RWPE2 (cell line): ENCODE measurements around the gene EPHA2.

Experiments used
- ATAC-seq: fragments of 200-7000 bp; cut with Tn5 transposase; 3 replicates; pipeline ENCODE4 v1.9.1; 2021; ENCODE audit warnings: low read depth
- DNase-seq: peaks from one replicate; pipeline ENCODE4 v3.0.0-alpha.2; 2020; ENCODE audit warnings: low spot score
- H3K27ac ChIP-seq: fragments of 450-650 bp; 2 replicates; pipeline ENCODE4 v1.5.1; 2017; ENCODE audit warnings: mild to moderate bottlenecking; ENCODE audit not compliant: poor library complexity, severe bottlenecking
- H3K27me3 ChIP-seq: fragments of 250-450 bp; sonication (Bioruptor Pico); 2 replicates; pipeline ENCODE4 v1.5.1; 2021; ENCODE audit warnings: mild to moderate bottlenecking, moderate library complexity; ENCODE audit not compliant: insufficient read depth, poor library complexity, severe bottlenecking
- H3K36me3 ChIP-seq: fragments of 250-450 bp; sonication (Bioruptor Pico); 2 replicates; pipeline ENCODE4 v1.5.1; 2020; ENCODE audit warnings: low read depth, mild to moderate bottlenecking, moderate library complexity
- H3K4me1 ChIP-seq: fragments of 250-450 bp; sonication (Bioruptor Pico); 2 replicates; pipeline ENCODE4 v1.5.1; 2021; ENCODE audit warnings: mild to moderate bottlenecking, moderate library complexity; ENCODE audit not compliant: insufficient read depth, poor library complexity, severe bottlenecking
- H3K4me3 ChIP-seq: fragments of 250-450 bp; sonication (Bioruptor Pico); 2 replicates; pipeline ENCODE4 v1.5.1; 2021; ENCODE audit warnings: mild to moderate bottlenecking, moderate library complexity; ENCODE audit not compliant: severe bottlenecking
- H3K9me3 ChIP-seq: fragments of 250-450 bp; sonication (Bioruptor Pico); 2 replicates; pipeline ENCODE4 v1.5.1; 2021; ENCODE audit warnings: mild to moderate bottlenecking, moderate library complexity; ENCODE audit not compliant: severe bottlenecking
- CTCF ChIP-seq: fragments of 450-650 bp; IDR thresholded peaks from one replicate; pipeline ENCODE4 v1.5.1; 2017; ENCODE audit warnings: mild to moderate bottlenecking, moderate library complexity; ENCODE audit not compliant: poor library complexity, severe bottlenecking

Gene EPHA2

GRCh38 chr1:16202281-16203210 is 46.7 kb upstream of the EPHA2 start:
- TF ChIP-seq CTCF, result no peak
- no peak for DNase-seq
- ATAC-seq, result no peak
- no peaks in the 10 kb centered on the region for H3K36me3 ChIP-seq
- H3K27me3 ChIP-seq, result no peaks in the 10 kb centered on the region
- no peaks in the 10 kb centered on the region for H3K9me3 ChIP-seq
- no peak overlapping the region for H3K27ac ChIP-seq
- no peak overlapping the region for H3K4me3 ChIP-seq
- no peaks in the 10 kb centered on the region for H3K4me1 ChIP-seq

- H3K27ac ChIP-seq, result no peak overlapping the region
- DNase-seq (no peak), ATAC-seq (no peak)
- no peaks in the 10 kb centered on the region for H3K36me3 ChIP-seq
- H3K9me3 ChIP-seq, result no peaks in the 10 kb centered on the region
- H3K4me1 ChIP-seq, result no peaks in the 10 kb centered on the region
- no peaks in the 10 kb centered on the region for H3K27me3 ChIP-seq
- TF ChIP-seq CTCF, result no peak
- H3K4me3 ChIP-seq, result no peak overlapping the region
Observed at GRCh38 chr1:16199700-16200099, 43.8 kb upstream of the EPHA2 start.

DNA sequence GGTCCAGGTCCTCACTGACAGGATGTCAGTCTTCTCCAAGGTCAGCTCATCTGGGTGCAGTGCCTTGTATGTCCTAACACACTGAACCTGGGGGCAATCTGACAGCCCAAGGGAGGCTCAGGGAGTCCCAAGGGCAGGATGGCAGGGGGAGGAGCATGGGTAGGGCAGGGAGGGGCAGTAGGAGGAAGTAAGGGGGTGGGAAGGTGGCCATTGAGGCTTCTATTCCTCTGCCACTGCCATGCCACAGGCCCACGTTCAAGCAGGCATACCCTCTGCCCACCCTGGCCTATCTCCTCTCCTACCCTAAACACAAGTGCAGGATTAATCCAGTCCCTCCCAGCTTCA is 43.3 kb upstream of the EPHA2 start:
- Histone ChIP-seq H3K27me3 (no peaks in the 10 kb centered on the region), H3K27ac (no peak overlapping the region), H3K9me3 (no peaks in the 10 kb centered on the region), H3K4me1 (no peaks in the 10 kb centered on the region), H3K36me3 (no peaks in the 10 kb centered on the region), H3K4me3 (no peak overlapping the region)
- DNase-seq (no peak), ATAC-seq (no peak)
- no peak for TF ChIP-seq CTCF

- no peak for TF ChIP-seq CTCF
- Histone ChIP-seq H3K9me3 (no peaks in the 10 kb centered on the region), H3K36me3 (no peaks in the 10 kb centered on the region), H3K27ac (no peak overlapping the region), H3K4me3 (no peak overlapping the region), H3K27me3 (no peaks in the 10 kb centered on the region), H3K4me1 (no peaks in the 10 kb centered on the region)
- no peak for DNase-seq
- no peak for ATAC-seq
Observed at GRCh38 chr1:16198444-16199156, 42.7 kb upstream of the EPHA2 start.
